Neural cell (in vitro differentiated cells): ENCODE data around the gene ESPN. TPM values are rescaled to one million over a fixed set of nuclear protein-coding genes. Genes with fewer than 3 reads are reported as not detected.
"Not testable (repeated sequence)": the region's sequence is repeated elsewhere in the genome, so short reads cannot be mapped to it uniquely, and the experiment has no call there.

Experiments used
- H2AFZ ChIP-seq: fragments of 200-600, 300-800 bp; sonication (generic), shearing (Covaris generic); 2 replicates; pipeline ENCODE4 v1.6.0; 2014; ENCODE audit warnings: low read depth, mild to moderate bottlenecking, antibody characterized with exemption, low read length, moderate library complexity
- H3F3A ChIP-seq: fragments of 200-600 bp; shearing (Covaris generic); 2 replicates; pipeline ENCODE4 v1.6.1; 2016; ENCODE audit warnings: mild to moderate bottlenecking, moderate library complexity, mixed read lengths, antibody characterized with exemption, low read length; ENCODE audit not compliant: insufficient read depth, poor library complexity, severe bottlenecking
- H3K27ac ChIP-seq: fragments of 200-600, 300-800 bp; sonication (generic), shearing (Covaris generic); 2 replicates; pipeline ENCODE4 v1.5.1; 2014; ENCODE audit warnings: mild to moderate bottlenecking, low read length, moderate library complexity
- H3K27me3 ChIP-seq: fragments of 300-800, 200-600 bp; sonication (generic), shearing (Covaris generic); 2 replicates; pipeline ENCODE4 v1.6.0; 2014; ENCODE audit warnings: mild to moderate bottlenecking, low read depth, low read length, moderate library complexity; ENCODE audit not compliant: insufficient read depth
- H3K36me3 ChIP-seq: fragments of 300-800, 200-600 bp; sonication (generic), shearing (Covaris generic); 2 replicates; pipeline ENCODE4 v1.5.1; 2014; ENCODE audit warnings: mild to moderate bottlenecking, antibody characterized with exemption, low read length, moderate library complexity; ENCODE audit not compliant: insufficient read depth
- H3K4me2 ChIP-seq: fragments of 300-800, 200-600 bp; sonication (generic), shearing (Covaris generic); 2 replicates; pipeline ENCODE4 v1.6.0; 2014; ENCODE audit warnings: mild to moderate bottlenecking, low read length
- H3K4me3 ChIP-seq: fragments of 300-800, 200-600 bp; sonication (generic), shearing (Covaris generic); 2 replicates; pipeline ENCODE4 v1.5.1; 2014; ENCODE audit warnings: mild to moderate bottlenecking, low read length, moderate library complexity
- H3K79me2 ChIP-seq: fragments of 200-600 bp; shearing (Covaris generic); replicated peaks from 2 replicates; pipeline ENCODE4 v1.6.0; 2014; ENCODE audit warnings: mild to moderate bottlenecking, low read length, moderate library complexity; ENCODE audit not compliant: insufficient read depth
- H3K9ac ChIP-seq: fragments of 300-800, 200-600 bp; sonication (generic), shearing (Covaris generic); 2 replicates; pipeline ENCODE4 v1.6.1; 2016; ENCODE audit warnings: mild to moderate bottlenecking, low read length, mixed read lengths
- H3K9me2 ChIP-seq: fragments of 200-600 bp; shearing (Covaris generic); 2 replicates; pipeline ENCODE4 v1.6.1; 2016; ENCODE audit warnings: mild to moderate bottlenecking, low read length, mixed read lengths; ENCODE audit not compliant: insufficient read depth
- H3K9me3 ChIP-seq: fragments of 200-600, 300-800 bp; sonication (generic), shearing (Covaris generic); 2 replicates; pipeline ENCODE4 v1.6.1; 2016; ENCODE audit warnings: mild to moderate bottlenecking, mixed run types, low read length, moderate library complexity, mixed read lengths
- H4K20me1 ChIP-seq: fragments of 200-600 bp; shearing (Covaris generic); 2 replicates; pipeline ENCODE4 v1.6.1; 2016; ENCODE audit warnings: mild to moderate bottlenecking, mixed run types; ENCODE audit not compliant: insufficient read depth
- CTCF ChIP-seq: fragments of 450-650 bp; IDR thresholded peaks from 2 replicates; pipeline ENCODE4 v1.5.1; 2014; ENCODE audit warnings: antibody characterized with exemption, mild to moderate bottlenecking, moderate library complexity; ENCODE audit not compliant: poor library complexity, severe bottlenecking
- EP300 ChIP-seq: fragments of 450-650 bp; conservative IDR thresholded peaks from 2 replicates; pipeline ENCODE4 v1.6.1; 2014; ENCODE audit warnings: antibody characterized with exemption, mild to moderate bottlenecking, moderate library complexity; ENCODE audit not compliant: poor library complexity, severe bottlenecking
- EZH2 ChIP-seq: fragments of 200-600, 300-800 bp; shearing (Covaris generic), sonication (generic); IDR thresholded peaks from 2 replicates; pipeline ENCODE4 v1.6.1; 2014; ENCODE audit warnings: antibody characterized with exemption, low read length, borderline replicate concordance, mild to moderate bottlenecking; ENCODE audit not compliant: insufficient read depth, poor library complexity, severe bottlenecking
- MXI1 ChIP-seq: fragments of 450-650 bp; conservative IDR thresholded peaks from 2 replicates; pipeline ENCODE4 v1.6.1; 2014; ENCODE audit warnings: antibody characterized with exemption, mild to moderate bottlenecking; ENCODE audit not compliant: poor library complexity, severe bottlenecking
- POLR2AphosphoS5 ChIP-seq: IDR thresholded peaks from 2 replicates; pipeline ENCODE4 v1.6.1; 2012
- RAD21 ChIP-seq: fragments of 450-650 bp; conservative IDR thresholded peaks from 2 replicates; pipeline ENCODE4 v1.6.1; 2014; ENCODE audit warnings: antibody characterized with exemption, mild to moderate bottlenecking, moderate library complexity
- REST ChIP-seq: IDR thresholded peaks from 2 replicates; pipeline ENCODE4 v1.6.1; 2012; ENCODE audit warnings: borderline replicate concordance
- SMC3 ChIP-seq: fragments of 450-650 bp; conservative IDR thresholded peaks from 2 replicates; pipeline ENCODE4 v1.6.1; 2014; ENCODE audit warnings: antibody characterized with exemption, mild to moderate bottlenecking, moderate library complexity; ENCODE audit not compliant: poor library complexity
- TAF1 ChIP-seq: IDR thresholded peaks from 2 replicates; pipeline ENCODE4 v1.6.1; 2012; ENCODE audit warnings: low read depth
- polyA plus RNA-seq: library from polyadenylated mRNA; depleted of rRNA; stranded (reverse); fragments of >200 nt; gene quantifications from 2 replicates; pipeline ENCODE4 v1.2.3, GENCODE V29; 2014

The ESPN gene
- polyA plus RNA-seq, 1 donor from 2014 or later, result not detected

GRCh38 chr1:6435547-6435946 lies 11.0 kb downstream of the ESPN start:
- H3K79me2 ChIP-seq, result no peaks in the 10 kb centered on the region
- TF ChIP-seq SMC3 (no peak), CTCF (no peak), MXI1 (no peak), POLR2AphosphoS5 (no peak), EP300 (no peak), REST (no peak), EZH2 (no peak), RAD21 (no peak), TAF1 (no peak)
- H3K9me3 ChIP-seq, result no peaks in the 10 kb centered on the region
- no peak overlapping the region for H3K9ac ChIP-seq
- H3K4me2 ChIP-seq, result no peak overlapping the region
- H3F3A ChIP-seq, result no peaks in the 10 kb centered on the region
- no peak overlapping the region for H2AFZ ChIP-seq
- no peak overlapping the region for H3K4me3 ChIP-seq
- H3K27ac ChIP-seq, result no peak overlapping the region
- H3K36me3 ChIP-seq, result no peaks in the 10 kb centered on the region
- H3K9me2 ChIP-seq, result no peaks in the 10 kb centered on the region
- no peaks in the 10 kb centered on the region for H4K20me1 ChIP-seq
- H3K27me3 ChIP-seq, result peaks cover 6% of the 10 kb centered on the region

- H3F3A ChIP-seq, H3K9me3 ChIP-seq, H3K79me2 ChIP-seq, H3K9me2 ChIP-seq, H4K20me1 ChIP-seq, H3K27ac ChIP-seq, H3K36me3 ChIP-seq, H2AFZ ChIP-seq, H3K4me3 ChIP-seq, H3K4me2 ChIP-seq, H3K9ac ChIP-seq: not testable (repeated sequence)
- peaks cover 13% of the 10 kb centered on the region for H3K27me3 ChIP-seq
Measured at GRCh38 chr1:6436277-6436676, 11.7 kb downstream of the ESPN start.

GRCh38 chr1:6437012-6437700 lies 12.6 kb downstream of the ESPN start:
- H3K9me3 ChIP-seq, H3F3A ChIP-seq, H3K36me3 ChIP-seq, H3K9me2 ChIP-seq, H3K4me2 ChIP-seq, H2AFZ ChIP-seq, H3K79me2 ChIP-seq, H4K20me1 ChIP-seq: not testable (repeated sequence)
- Histone ChIP-seq H3K27ac (peak overlapping the region; percentile 56), H3K27me3 (peaks cover 16% of the 10 kb centered on the region), H3K9ac (peak overlapping the region; percentile 36), H3K4me3 (peak overlapping the region; percentile 35)
- peak; percentile 50 for TF ChIP-seq MXI1
- TF ChIP-seq CTCF, result peak; percentile 39
- TF ChIP-seq EP300, result peak; percentile 28
- peak; percentile 52 for TF ChIP-seq POLR2AphosphoS5
